ENCODE measurements around the gene RALGAPA2.

Gene RALGAPA2

GRCh38 chr20:20611167-20611566 lies 101.3 kb downstream of the RALGAPA2 start:
- Histone ChIP-seq H3K27me3 (ENCODE audit: control insufficient read depth, insufficient read depth, low read length) (no peaks in the 10 kb centered on the region), H3K4me3 (ENCODE audit: low read depth, low read length) (no peak overlapping the region), H3K9ac (ENCODE audit: low read depth, low read length) (no peak overlapping the region), H3K9me3 (ENCODE audit: control insufficient read depth, insufficient read depth, low read length) (no peaks in the 10 kb centered on the region), H3K4me1 (ENCODE audit: control insufficient read depth, insufficient read depth, low read length) (no peaks in the 10 kb centered on the region), H3K36me3 (ENCODE audit: control insufficient read depth, insufficient read depth, low read length) (no peaks in the 10 kb centered on the region)

DNA sequence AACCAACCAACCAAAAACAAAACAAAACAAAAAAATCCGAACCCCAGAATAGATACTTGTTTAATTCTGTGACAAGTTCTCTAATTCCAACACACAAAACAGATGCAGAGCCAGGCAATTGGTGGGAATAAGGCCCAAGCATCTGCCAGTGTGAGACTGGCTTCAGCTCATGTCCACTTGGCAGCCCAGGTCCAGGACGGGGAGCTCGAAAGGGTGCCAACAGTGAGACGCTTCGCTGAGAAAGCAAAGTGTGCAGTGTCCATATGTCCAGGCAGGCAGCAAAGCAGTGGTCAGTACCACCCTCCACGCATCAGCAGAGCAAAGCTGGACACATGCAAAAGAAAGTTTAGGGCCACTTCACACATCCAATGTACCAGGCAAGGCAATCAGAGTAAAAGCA lies 102.9 kb downstream of the RALGAPA2 start:
- Histone ChIP-seq H3K4me3 (ENCODE audit: low read depth, low read length) (no peak overlapping the region), H3K9ac (ENCODE audit: low read depth, low read length) (no peak overlapping the region), H3K4me1 (ENCODE audit: control insufficient read depth, insufficient read depth, low read length) (no peaks in the 10 kb centered on the region), H3K36me3 (ENCODE audit: control insufficient read depth, insufficient read depth, low read length) (no peaks in the 10 kb centered on the region), H3K9me3 (ENCODE audit: control insufficient read depth, insufficient read depth, low read length) (no peaks in the 10 kb centered on the region), H3K27me3 (ENCODE audit: control insufficient read depth, insufficient read depth, low read length) (no peaks in the 10 kb centered on the region)

- Histone ChIP-seq H3K4me1 (ENCODE audit: control insufficient read depth, insufficient read depth, low read length) (no peaks in the 10 kb centered on the region), H3K4me3 (ENCODE audit: low read depth, low read length) (no peak overlapping the region), H3K9me3 (ENCODE audit: control insufficient read depth, insufficient read depth, low read length) (no peaks in the 10 kb centered on the region), H3K36me3 (ENCODE audit: control insufficient read depth, insufficient read depth, low read length) (no peaks in the 10 kb centered on the region), H3K9ac (ENCODE audit: low read depth, low read length) (no peak overlapping the region), H3K27me3 (ENCODE audit: control insufficient read depth, insufficient read depth, low read length) (no peaks in the 10 kb centered on the region)
These were observed 103.8 kb downstream of the RALGAPA2 start for GRCh38 chr20:20608641-20609040.

GRCh38 chr20:20608041-20608440 lies 104.4 kb downstream of the RALGAPA2 start:
- H3K4me3 ChIP-seq (ENCODE audit: low read depth, low read length), result no peak overlapping the region
- H3K27me3 ChIP-seq (ENCODE audit: control insufficient read depth, insufficient read depth, low read length), result no peaks in the 10 kb centered on the region
- no peaks in the 10 kb centered on the region for H3K36me3 ChIP-seq (ENCODE audit: control insufficient read depth, insufficient read depth, low read length)
- no peaks in the 10 kb centered on the region for H3K4me1 ChIP-seq (ENCODE audit: control insufficient read depth, insufficient read depth, low read length)
- H3K9ac ChIP-seq (ENCODE audit: low read depth, low read length), result no peak overlapping the region
- H3K9me3 ChIP-seq (ENCODE audit: control insufficient read depth, insufficient read depth, low read length), result no peaks in the 10 kb centered on the region

DNA sequence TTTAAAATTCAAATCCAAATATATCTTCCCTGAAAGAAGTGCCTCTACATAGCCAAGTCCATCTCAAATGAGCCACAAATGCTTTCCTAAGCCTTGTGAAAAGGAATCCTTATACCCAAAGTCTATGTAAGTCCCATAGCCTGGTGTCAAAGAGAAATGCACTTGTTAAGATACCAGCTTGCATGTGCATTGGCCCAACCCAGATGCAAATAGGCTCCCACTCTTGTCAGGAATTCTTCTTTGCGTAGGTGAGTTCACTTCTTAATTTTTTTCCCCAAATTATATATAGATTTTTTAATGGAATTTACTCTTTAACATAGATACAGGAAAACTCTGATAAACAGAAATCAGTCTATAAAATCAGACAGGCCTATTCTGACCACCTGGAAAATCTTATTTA lies 105.6 kb downstream of the RALGAPA2 start:
- no peaks in the 10 kb centered on the region for H3K4me1 ChIP-seq (ENCODE audit: control insufficient read depth, insufficient read depth, low read length)
- H3K36me3 ChIP-seq (ENCODE audit: control insufficient read depth, insufficient read depth, low read length), result no peaks in the 10 kb centered on the region
- no peak overlapping the region for H3K9ac ChIP-seq (ENCODE audit: low read depth, low read length)
- H3K27me3 ChIP-seq (ENCODE audit: control insufficient read depth, insufficient read depth, low read length), result no peaks in the 10 kb centered on the region
- no peak overlapping the region for H3K4me3 ChIP-seq (ENCODE audit: low read depth, low read length)
- H3K9me3 ChIP-seq (ENCODE audit: control insufficient read depth, insufficient read depth, low read length), result no peaks in the 10 kb centered on the region

GRCh38 chr20:20606050-20606449 lies 106.4 kb downstream of the RALGAPA2 start:
- Histone ChIP-seq H3K4me1 (ENCODE audit: control insufficient read depth, insufficient read depth, low read length) (no peaks in the 10 kb centered on the region), H3K4me3 (ENCODE audit: low read depth, low read length) (no peak overlapping the region), H3K36me3 (ENCODE audit: control insufficient read depth, insufficient read depth, low read length) (no peaks in the 10 kb centered on the region), H3K9ac (ENCODE audit: low read depth, low read length) (no peak overlapping the region), H3K27me3 (ENCODE audit: control insufficient read depth, insufficient read depth, low read length) (no peaks in the 10 kb centered on the region), H3K9me3 (ENCODE audit: control insufficient read depth, insufficient read depth, low read length) (no peaks in the 10 kb centered on the region)

DNA sequence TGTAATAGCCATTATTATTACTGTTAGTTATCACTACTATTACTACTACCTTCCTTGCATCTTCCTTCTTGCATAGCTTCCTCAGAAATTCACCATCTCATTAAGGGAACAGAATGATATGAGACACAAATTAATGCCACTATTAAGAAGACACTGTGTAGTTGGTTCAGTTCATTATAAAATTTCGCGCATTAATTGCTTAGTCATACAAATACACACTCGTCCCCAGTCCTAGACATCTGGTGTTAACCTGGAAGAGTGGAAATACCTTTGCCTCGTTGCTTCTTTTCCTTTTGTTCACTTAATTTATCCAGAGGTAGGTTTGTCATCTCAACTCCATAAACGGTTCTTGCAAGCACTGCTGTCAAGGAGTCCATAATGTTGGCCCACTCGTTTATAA lies 107.5 kb downstream of the RALGAPA2 start:
- Histone ChIP-seq H3K36me3 (ENCODE audit: control insufficient read depth, insufficient read depth, low read length) (no peaks in the 10 kb centered on the region), H3K9ac (ENCODE audit: low read depth, low read length) (no peak overlapping the region), H3K27me3 (ENCODE audit: control insufficient read depth, insufficient read depth, low read length) (no peaks in the 10 kb centered on the region), H3K9me3 (ENCODE audit: control insufficient read depth, insufficient read depth, low read length) (no peaks in the 10 kb centered on the region), H3K4me3 (ENCODE audit: low read depth, low read length) (no peak overlapping the region), H3K4me1 (ENCODE audit: control insufficient read depth, insufficient read depth, low read length) (no peaks in the 10 kb centered on the region)

- Histone ChIP-seq H3K36me3 (ENCODE audit: control insufficient read depth, insufficient read depth, low read length) (no peaks in the 10 kb centered on the region), H3K4me1 (ENCODE audit: control insufficient read depth, insufficient read depth, low read length) (no peaks in the 10 kb centered on the region), H3K4me3 (ENCODE audit: low read depth, low read length) (no peak overlapping the region), H3K9ac (ENCODE audit: low read depth, low read length) (no peak overlapping the region), H3K27me3 (ENCODE audit: control insufficient read depth, insufficient read depth, low read length) (no peaks in the 10 kb centered on the region), H3K9me3 (ENCODE audit: control insufficient read depth, insufficient read depth, low read length) (no peaks in the 10 kb centered on the region)
These were observed 108.1 kb downstream of the RALGAPA2 start for GRCh38 chr20:20604357-20604756.

- Histone ChIP-seq H3K9me3 (ENCODE audit: control insufficient read depth, insufficient read depth, low read length) (no peaks in the 10 kb centered on the region), H3K36me3 (ENCODE audit: control insufficient read depth, insufficient read depth, low read length) (no peaks in the 10 kb centered on the region), H3K9ac (ENCODE audit: low read depth, low read length) (no peak overlapping the region), H3K4me1 (ENCODE audit: control insufficient read depth, insufficient read depth, low read length) (no peaks in the 10 kb centered on the region), H3K27me3 (ENCODE audit: control insufficient read depth, insufficient read depth, low read length) (no peaks in the 10 kb centered on the region), H3K4me3 (ENCODE audit: low read depth, low read length) (no peak overlapping the region)
These were observed 109.0 kb downstream of the RALGAPA2 start for GRCh38 chr20:20603339-20603990.

GRCh38 chr20:20597966-20598365 lies 114.5 kb downstream of the RALGAPA2 start:
- H3K9me3 ChIP-seq (ENCODE audit: control insufficient read depth, insufficient read depth, low read length), result no peaks in the 10 kb centered on the region
- H3K9ac ChIP-seq (ENCODE audit: low read depth, low read length), result no peak overlapping the region
- no peaks in the 10 kb centered on the region for H3K27me3 ChIP-seq (ENCODE audit: control insufficient read depth, insufficient read depth, low read length)
- H3K4me1 ChIP-seq (ENCODE audit: control insufficient read depth, insufficient read depth, low read length), result no peaks in the 10 kb centered on the region
- H3K36me3 ChIP-seq (ENCODE audit: control insufficient read depth, insufficient read depth, low read length), result no peaks in the 10 kb centered on the region
- no peak overlapping the region for H3K4me3 ChIP-seq (ENCODE audit: low read depth, low read length)

- Histone ChIP-seq H3K9ac (ENCODE audit: low read depth, low read length) (no peak overlapping the region), H3K4me3 (ENCODE audit: low read depth, low read length) (no peak overlapping the region), H3K27me3 (ENCODE audit: control insufficient read depth, insufficient read depth, low read length) (no peaks in the 10 kb centered on the region), H3K9me3 (ENCODE audit: control insufficient read depth, insufficient read depth, low read length) (no peaks in the 10 kb centered on the region), H3K4me1 (ENCODE audit: control insufficient read depth, insufficient read depth, low read length) (no peaks in the 10 kb centered on the region), H3K36me3 (ENCODE audit: control insufficient read depth, insufficient read depth, low read length) (no peaks in the 10 kb centered on the region)
These were observed 118.3 kb downstream of the RALGAPA2 start for GRCh38 chr20:20594171-20594530.

GRCh38 chr20:20593447-20594170 lies 118.8 kb downstream of the RALGAPA2 start:
- no peak overlapping the region for H3K4me3 ChIP-seq (ENCODE audit: low read depth, low read length)
- H3K27me3 ChIP-seq (ENCODE audit: control insufficient read depth, insufficient read depth, low read length), result no peaks in the 10 kb centered on the region
- H3K36me3 ChIP-seq (ENCODE audit: control insufficient read depth, insufficient read depth, low read length), result no peaks in the 10 kb centered on the region
- no peak overlapping the region for H3K9ac ChIP-seq (ENCODE audit: low read depth, low read length)
- H3K4me1 ChIP-seq (ENCODE audit: control insufficient read depth, insufficient read depth, low read length), result no peaks in the 10 kb centered on the region
- H3K9me3 ChIP-seq (ENCODE audit: control insufficient read depth, insufficient read depth, low read length), result no peaks in the 10 kb centered on the region
